Skeletal muscle tissue (tissue), 2 donors: ENCODE results near the gene C1QTNF12. TPM values are rescaled to one million over a fixed set of nuclear protein-coding genes. Genes with fewer than 3 reads are reported as not detected.

Experiments used
- small RNA-seq: library from RNA; depleted of rRNA; stranded (forward); fragments of <200 nt; gene quantifications from one replicate; pipeline ENCODE3, GENCODE V24; 2014
- total RNA-seq: library from RNA; depleted of rRNA; stranded (reverse); fragments of >200 nt; gene quantifications from one replicate; pipeline ENCODE4 v1.2.3, GENCODE V29; 2014

The C1QTNF12 gene
- total RNA-seq, 1 donor from 2014 or later = 1.0 TPM

Small RNA genes within 50 kb of the gene (small RNA-seq; reads per million reads assigned to genes)
- gene MIR6726 = 0.07 reads per million

Other genes with a start within 250 kb of the C1QTNF12 start
- 7.3 TPM for gene HES4, start 246.6 kb downstream of the C1QTNF12 start, total RNA-seq
- gene ISG15, start 233.2 kb downstream of the C1QTNF12 start, total RNA-seq = 23.5 TPM
- 14.6 TPM for gene AGRN, start 226.6 kb downstream of the C1QTNF12 start, total RNA-seq
- gene RNF223, start 172.4 kb downstream of the C1QTNF12 start, total RNA-seq = not detected
- gene C1orf159, start 130.6 kb downstream of the C1QTNF12 start, total RNA-seq = 2.1 TPM
- not detected for gene TTLL10, start 72.8 kb downstream of the C1QTNF12 start, total RNA-seq
- 1.6 TPM for gene TNFRSF18, start 40.1 kb downstream of the C1QTNF12 start, total RNA-seq
- 0.52 TPM for gene TNFRSF4, start 32.6 kb downstream of the C1QTNF12 start, total RNA-seq
- 28.2 TPM for gene SDF4, start 14.7 kb downstream of the C1QTNF12 start, total RNA-seq
- 10.4 TPM for gene B3GALT6, start 14.5 kb downstream of the C1QTNF12 start, total RNA-seq
- 28.7 TPM for gene UBE2J2, start 27.1 kb upstream of the C1QTNF12 start, total RNA-seq
- gene SCNN1D, start 33.7 kb upstream of the C1QTNF12 start, total RNA-seq = 0.52 TPM
- 23.5 TPM for gene ACAP3, start 61.2 kb upstream of the C1QTNF12 start, total RNA-seq
- gene PUSL1, start 61.9 kb upstream of the C1QTNF12 start, total RNA-seq = 4.7 TPM
- gene INTS11, start 77.9 kb upstream of the C1QTNF12 start, total RNA-seq = 27.1 TPM
- 8.4 TPM for gene CPTP, start 78.1 kb upstream of the C1QTNF12 start, total RNA-seq
- gene TAS1R3, start 84.6 kb upstream of the C1QTNF12 start, total RNA-seq = 1.6 TPM
- 44.9 TPM for gene DVL1, start 102.7 kb upstream of the C1QTNF12 start, total RNA-seq
- 60.0 TPM for gene MXRA8, start 111.8 kb upstream of the C1QTNF12 start, total RNA-seq
- 51.7 TPM for gene AURKAIP1, start 128.5 kb upstream of the C1QTNF12 start, total RNA-seq
- gene CCNL2, start 152.6 kb upstream of the C1QTNF12 start, total RNA-seq = 55.3 TPM
- gene MRPL20, start 160.6 kb upstream of the C1QTNF12 start, total RNA-seq = 75.7 TPM
- 5.7 TPM for gene ANKRD65, start 174.6 kb upstream of the C1QTNF12 start, total RNA-seq
- 11.0 TPM for gene VWA1, start 189.0 kb upstream of the C1QTNF12 start, total RNA-seq
- gene ATAD3C, start 203.0 kb upstream of the C1QTNF12 start, total RNA-seq = not detected
- gene ATAD3B, start 225.0 kb upstream of the C1QTNF12 start, total RNA-seq = 16.7 TPM